ENCODE measurements around the gene NPVF.

The NPVF gene

GRCh38 chr7:25250386-25250785, 22.1 kb upstream of the NPVF start:
- no peak for FAIRE-seq
- no peak for TF ChIP-seq TAF1 (IDR thresholded peaks at IDR 0.05; ENCODE audit: borderline replicate concordance, low read depth, low read length)
- no peak for TF ChIP-seq POLR2A (IDR thresholded peaks at IDR 0.05; ENCODE audit: low read depth, low read length)
- no peak for TF ChIP-seq POLR2AphosphoS5 (IDR thresholded peaks at IDR 0.05; ENCODE audit: low read depth, low read length)
- no peak for DNase-seq (ENCODE audit: insufficient read length)

- FAIRE-seq (no peak), DNase-seq (ENCODE audit: insufficient read length) (no peak)
- no peak for TF ChIP-seq TAF1 (IDR thresholded peaks at IDR 0.05; ENCODE audit: borderline replicate concordance, low read depth, low read length)
- TF ChIP-seq POLR2AphosphoS5 (IDR thresholded peaks at IDR 0.05; ENCODE audit: low read depth, low read length), result no peak
- TF ChIP-seq POLR2A (IDR thresholded peaks at IDR 0.05; ENCODE audit: low read depth, low read length), result no peak
These were observed 21.5 kb upstream of the NPVF start for GRCh38 chr7:25249772-25250171.

DNA sequence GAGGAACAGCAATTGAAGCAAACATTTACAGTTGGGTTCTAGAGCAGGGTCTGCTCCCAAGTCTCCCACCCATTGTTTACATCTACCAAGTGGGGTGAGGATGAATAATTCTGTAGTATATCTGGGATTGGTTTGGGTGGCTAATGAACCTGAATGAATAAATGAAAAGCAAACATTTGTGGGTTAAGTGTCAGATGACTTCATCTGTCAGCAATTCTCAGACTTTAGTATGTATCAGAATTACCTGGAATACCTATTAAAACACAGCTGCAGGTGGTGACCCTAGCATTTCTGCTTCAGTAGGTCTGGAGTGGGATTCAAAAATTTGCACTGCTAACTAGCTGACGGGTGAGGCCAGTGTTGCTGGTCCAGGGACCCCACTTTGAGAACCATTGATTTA, 18.0 kb upstream of the NPVF start:
- TF ChIP-seq TAF1 (IDR thresholded peaks at IDR 0.05; ENCODE audit: borderline replicate concordance, low read depth, low read length), result no peak
- no peak for TF ChIP-seq POLR2A (IDR thresholded peaks at IDR 0.05; ENCODE audit: low read depth, low read length)
- FAIRE-seq (no peak), DNase-seq (ENCODE audit: insufficient read length) (no peak)

- TF ChIP-seq POLR2AphosphoS5 (IDR thresholded peaks at IDR 0.05; ENCODE audit: low read depth, low read length), result no peak
- TF ChIP-seq POLR2A (IDR thresholded peaks at IDR 0.05; ENCODE audit: low read depth, low read length), result no peak
- no peak for TF ChIP-seq TAF1 (IDR thresholded peaks at IDR 0.05; ENCODE audit: borderline replicate concordance, low read depth, low read length)
- no peak for DNase-seq (ENCODE audit: insufficient read length)
- FAIRE-seq, result no peak
These were observed 16.2 kb upstream of the NPVF start for GRCh38 chr7:25244254-25245033.

- no peak for TF ChIP-seq POLR2AphosphoS5 (IDR thresholded peaks at IDR 0.05; ENCODE audit: low read depth, low read length)
- no peak for TF ChIP-seq POLR2A (IDR thresholded peaks at IDR 0.05; ENCODE audit: low read depth, low read length)
- TF ChIP-seq TAF1 (IDR thresholded peaks at IDR 0.05; ENCODE audit: borderline replicate concordance, low read depth, low read length), result no peak
- FAIRE-seq (no peak), DNase-seq (ENCODE audit: insufficient read length) (no peak)
These were observed 14.4 kb upstream of the NPVF start for GRCh38 chr7:25242678-25243077.

- TF ChIP-seq TAF1 (IDR thresholded peaks at IDR 0.05; ENCODE audit: borderline replicate concordance, low read depth, low read length) (no peak), POLR2AphosphoS5 (IDR thresholded peaks at IDR 0.05; ENCODE audit: low read depth, low read length) (no peak), POLR2A (IDR thresholded peaks at IDR 0.05; ENCODE audit: low read depth, low read length) (no peak)
- FAIRE-seq (no peak), DNase-seq (ENCODE audit: insufficient read length) (no peak)
These were observed 12.6 kb upstream of the NPVF start for GRCh38 chr7:25240896-25241295.

- TF ChIP-seq POLR2AphosphoS5 (IDR thresholded peaks at IDR 0.05; ENCODE audit: low read depth, low read length), result no peak
- no peak for TF ChIP-seq POLR2A (IDR thresholded peaks at IDR 0.05; ENCODE audit: low read depth, low read length)
- TF ChIP-seq TAF1 (IDR thresholded peaks at IDR 0.05; ENCODE audit: borderline replicate concordance, low read depth, low read length), result no peak
- no peak for FAIRE-seq
- DNase-seq (ENCODE audit: insufficient read length), result no peak
These were observed 12.1 kb upstream of the NPVF start for GRCh38 chr7:25240340-25240739.

GRCh38 chr7:25239888-25240287, 11.6 kb upstream of the NPVF start:
- no peak for FAIRE-seq

GRCh38 chr7:25238066-25238725, 9.9 kb upstream of the NPVF start:
- DNase-seq (ENCODE audit: insufficient read length) (no peak), FAIRE-seq (no peak)

More at GRCh38 chr7:25239888-25240287, 11.6 kb upstream of the NPVF start:
- no peak for TF ChIP-seq TAF1 (IDR thresholded peaks at IDR 0.05; ENCODE audit: borderline replicate concordance, low read depth, low read length)
- no peak for TF ChIP-seq POLR2AphosphoS5 (IDR thresholded peaks at IDR 0.05; ENCODE audit: low read depth, low read length)
- no peak for TF ChIP-seq POLR2A (IDR thresholded peaks at IDR 0.05; ENCODE audit: low read depth, low read length)
- DNase-seq (ENCODE audit: insufficient read length), result no peak

GRCh38 chr7:25235471-25235870, 7.2 kb upstream of the NPVF start:
- no peak for TF ChIP-seq POLR2AphosphoS5 (IDR thresholded peaks at IDR 0.05; ENCODE audit: low read depth, low read length)
- no peak for TF ChIP-seq TAF1 (IDR thresholded peaks at IDR 0.05; ENCODE audit: borderline replicate concordance, low read depth, low read length)
- no peak for TF ChIP-seq POLR2A (IDR thresholded peaks at IDR 0.05; ENCODE audit: low read depth, low read length)
- FAIRE-seq, result no peak

More at GRCh38 chr7:25238066-25238725, 9.9 kb upstream of the NPVF start:
- TF ChIP-seq POLR2A (IDR thresholded peaks at IDR 0.05; ENCODE audit: low read depth, low read length) (no peak), POLR2AphosphoS5 (IDR thresholded peaks at IDR 0.05; ENCODE audit: low read depth, low read length) (no peak), TAF1 (IDR thresholded peaks at IDR 0.05; ENCODE audit: borderline replicate concordance, low read depth, low read length) (no peak)

DNA sequence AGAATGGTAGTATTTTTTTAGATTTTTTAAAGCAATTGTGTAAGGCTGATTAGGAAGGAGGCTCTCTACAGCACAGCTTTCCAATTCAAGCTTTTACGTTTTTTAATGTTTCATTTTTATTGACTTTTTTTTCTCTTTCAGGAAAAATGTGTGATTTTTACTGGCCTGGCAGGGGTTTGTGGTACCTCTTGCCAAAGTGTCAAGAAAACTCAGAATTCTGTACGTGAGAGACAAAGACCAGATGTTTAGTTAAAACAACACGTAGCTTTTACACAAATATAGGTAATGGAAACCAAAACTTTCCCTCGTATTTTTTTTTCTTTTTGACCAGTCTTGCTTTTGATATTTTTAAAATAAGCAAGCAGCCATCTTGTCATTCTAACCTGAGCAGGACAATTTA, 6.0 kb upstream of the NPVF start:
- TF ChIP-seq POLR2AphosphoS5 (IDR thresholded peaks at IDR 0.05; ENCODE audit: low read depth, low read length) (no peak), TAF1 (IDR thresholded peaks at IDR 0.05; ENCODE audit: borderline replicate concordance, low read depth, low read length) (no peak), POLR2A (IDR thresholded peaks at IDR 0.05; ENCODE audit: low read depth, low read length) (no peak)
- FAIRE-seq, result no peak
- no peak for DNase-seq (ENCODE audit: insufficient read length)

More at GRCh38 chr7:25235471-25235870, 7.2 kb upstream of the NPVF start:
- DNase-seq (ENCODE audit: insufficient read length), result no peak

DNA sequence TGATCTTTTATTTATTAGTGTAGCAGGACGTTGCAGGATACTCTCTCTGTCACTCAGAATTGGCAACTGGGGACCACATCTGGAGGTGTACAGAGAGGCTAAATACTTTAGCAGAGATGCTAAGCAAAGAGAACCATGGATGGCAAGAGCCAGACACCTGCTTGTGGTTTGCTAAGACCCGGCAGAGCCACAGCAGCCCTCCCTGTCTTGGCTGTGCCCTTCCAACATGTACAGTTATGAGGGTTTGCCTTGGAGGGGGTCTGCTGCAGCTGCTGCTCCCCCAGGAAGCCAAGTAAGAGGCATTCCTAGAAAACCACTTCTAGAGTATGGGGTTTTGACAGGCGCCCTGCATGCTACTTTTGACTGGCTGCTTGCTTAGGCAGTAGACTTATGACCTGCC, 5.1 kb downstream of the NPVF start:
- FAIRE-seq, result no peak

More for the DNA sequence above, 5.1 kb downstream of the NPVF start:
- DNase-seq (ENCODE audit: insufficient read length), result no peak
- TF ChIP-seq TAF1 (IDR thresholded peaks at IDR 0.05; ENCODE audit: borderline replicate concordance, low read depth, low read length), result no peak
- TF ChIP-seq POLR2AphosphoS5 (IDR thresholded peaks at IDR 0.05; ENCODE audit: low read depth, low read length), result no peak
- TF ChIP-seq POLR2A (IDR thresholded peaks at IDR 0.05; ENCODE audit: low read depth, low read length), result no peak
